BJ (cell line): ENCODE measurements around the gene PSMB3. TPM values are rescaled to one million over a fixed set of nuclear protein-coding genes. Genes with fewer than 3 reads are reported as not detected.

Source experiments
- CTCF ChIA-PET: fragments of 350-600 bp; formaldehyde crosslinking; extraction: SDS; loops from one replicate; lab custom pipeline; 2021; ENCODE audit warnings: antibody characterized with exemption, inconsistent platforms; lab: Yijun Ruan, JAX
- POLR2A ChIA-PET: fragments of 300-600 bp; sonication (Branson Sonifier 250); formaldehyde crosslinking; extraction: SDS; loops from one replicate; lab custom pipeline; 2021; ENCODE audit warnings: antibody characterized with exemption; lab: Charles Lee
- DNase-seq: peaks from one replicate; pipeline ENCODE4 v3.0.0-alpha.2; 2011; ENCODE audit warnings: low read depth
- H3K27me3 ChIP-seq: 2 replicates; pipeline ENCODE4 v1.6.0; 2011; ENCODE audit warnings: low read length; ENCODE audit not compliant: control insufficient read depth, insufficient read depth
- H3K36me3 ChIP-seq: 2 replicates; pipeline ENCODE4 v1.5.1; 2011; ENCODE audit warnings: low read length; ENCODE audit not compliant: control insufficient read depth, insufficient read depth
- H3K4me3 ChIP-seq: 2 replicates; pipeline ENCODE4 v1.5.1; 2011; ENCODE audit warnings: low read depth, mild to moderate bottlenecking, control low read depth, low read length
- polyA plus RNA-seq: library from polyadenylated mRNA; depleted of rRNA; stranded (reverse); fragments of >200 nt; gene quantifications from 2 replicates; pipeline ENCODE4 v1.2.3, GENCODE V29; 2011
- TF ChIP-seq, protein P1 (sequence below): IDR thresholded peaks from 2 replicates; pipeline ENCODE4 v1.5.1; 2011; ENCODE audit warnings: low read depth, mild to moderate bottlenecking, control low read depth, inconsistent platforms, low read length, moderate library complexity; ENCODE audit not compliant: insufficient read depth

PSMB3 gene
- polyA plus RNA-seq, 1 experiment: 337 TPM

DNA sequence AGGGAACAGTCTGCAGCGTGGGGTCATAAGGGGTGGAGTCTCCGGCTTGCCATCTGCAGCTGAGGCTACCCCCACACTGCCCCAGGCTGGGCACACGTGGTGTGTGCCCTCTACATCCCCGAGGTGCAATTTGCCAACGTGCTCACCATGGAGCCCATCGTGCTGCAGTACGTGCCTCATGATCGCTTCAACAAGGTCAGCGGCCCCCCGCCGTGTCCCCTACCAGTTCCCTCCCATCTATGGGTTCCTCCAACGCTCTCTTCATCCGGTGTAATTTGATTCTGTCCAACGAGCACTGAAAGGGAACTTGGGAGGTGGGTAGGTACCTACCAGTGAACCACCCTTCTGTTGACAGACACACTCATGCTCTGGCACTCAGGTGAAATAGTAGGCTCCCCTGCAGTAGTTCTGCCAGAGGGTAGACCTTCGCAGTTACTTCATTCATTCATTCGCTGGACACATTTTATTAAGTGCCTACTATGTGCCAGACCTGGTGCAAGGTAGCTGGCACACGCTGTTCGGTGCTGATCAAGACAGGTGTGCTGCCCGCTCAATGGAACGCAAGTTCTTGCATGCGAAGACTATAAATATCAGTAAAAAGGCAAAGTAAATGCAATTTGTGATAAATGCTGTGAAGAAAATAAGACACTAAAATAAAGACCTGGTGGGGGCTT is 44.7 kb upstream of the PSMB3 start:
- POLR2A ChIA-PET: no interaction called here
- TF ChIP-seq, protein P1, sequence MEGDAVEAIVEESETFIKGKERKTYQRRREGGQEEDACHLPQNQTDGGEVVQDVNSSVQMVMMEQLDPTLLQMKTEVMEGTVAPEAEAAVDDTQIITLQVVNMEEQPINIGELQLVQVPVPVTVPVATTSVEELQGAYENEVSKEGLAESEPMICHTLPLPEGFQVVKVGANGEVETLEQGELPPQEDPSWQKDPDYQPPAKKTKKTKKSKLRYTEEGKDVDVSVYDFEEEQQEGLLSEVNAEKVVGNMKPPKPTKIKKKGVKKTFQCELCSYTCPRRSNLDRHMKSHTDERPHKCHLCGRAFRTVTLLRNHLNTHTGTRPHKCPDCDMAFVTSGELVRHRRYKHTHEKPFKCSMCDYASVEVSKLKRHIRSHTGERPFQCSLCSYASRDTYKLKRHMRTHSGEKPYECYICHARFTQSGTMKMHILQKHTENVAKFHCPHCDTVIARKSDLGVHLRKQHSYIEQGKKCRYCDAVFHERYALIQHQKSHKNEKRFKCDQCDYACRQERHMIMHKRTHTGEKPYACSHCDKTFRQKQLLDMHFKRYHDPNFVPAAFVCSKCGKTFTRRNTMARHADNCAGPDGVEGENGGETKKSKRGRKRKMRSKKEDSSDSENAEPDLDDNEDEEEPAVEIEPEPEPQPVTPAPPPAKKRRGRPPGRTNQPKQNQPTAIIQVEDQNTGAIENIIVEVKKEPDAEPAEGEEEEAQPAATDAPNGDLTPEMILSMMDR: no peak
- CTCF ChIA-PET: interaction anchor here (1.4 to 1.6 kb wide), 2 partner anchors 21 to 27 kb away, joined by 3 to 4 read pairs; no protein-coding TSS in a partner anchor
- Histone ChIP-seq H3K27me3 (no peaks in the 10 kb centered on the region), H3K36me3 (peaks cover 17% of the 10 kb centered on the region), H3K4me3 (no peak overlapping the region)
- DNase-seq: no peak

DNA sequence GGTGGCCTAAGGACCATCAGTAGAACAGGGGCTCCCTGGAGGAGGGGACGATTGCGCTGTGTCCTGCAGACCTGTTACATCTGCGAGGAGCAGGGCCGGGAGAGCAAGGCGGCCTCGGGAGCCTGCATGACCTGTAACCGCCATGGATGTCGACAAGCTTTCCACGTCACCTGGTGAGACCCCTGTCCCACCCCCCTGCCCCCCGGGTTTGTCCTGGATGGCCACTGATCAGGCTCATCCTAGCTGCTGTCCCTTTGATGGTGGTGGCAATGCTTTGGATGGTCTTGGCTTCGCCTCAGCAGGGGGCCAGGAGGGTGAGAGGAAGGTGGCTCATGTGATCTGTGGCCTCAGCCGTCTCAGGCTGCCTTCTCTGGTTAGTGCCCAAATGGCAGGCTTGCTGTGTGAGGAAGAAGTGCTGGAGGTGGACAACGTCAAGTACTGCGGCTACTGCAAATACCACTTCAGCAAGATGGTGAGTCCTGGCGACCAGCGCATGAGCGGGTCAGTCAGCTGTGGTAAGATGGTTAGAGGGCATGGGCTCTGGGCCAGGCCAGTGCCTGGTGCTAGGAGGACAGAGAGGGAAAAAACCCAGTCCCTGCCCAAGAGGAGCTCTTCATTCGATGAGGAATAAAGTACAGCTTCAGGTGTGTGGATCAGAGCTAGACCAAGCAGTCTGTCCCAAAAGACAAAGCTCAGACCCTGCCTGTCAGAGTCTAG is 43.3 kb upstream of the PSMB3 start:
- no peaks in the 10 kb centered on the region for H3K27me3 ChIP-seq
- H3K36me3 ChIP-seq: peaks cover 25% of the 10 kb centered on the region
- ChIA-PET POLR2A (no interaction called here), CTCF (interaction anchor here (1.2 to 2.4 kb wide), 4 partner anchors 15 to 26 kb away, joined by 4 to 10 read pairs (median 6); partner anchors contain the start of gene CISD3)
- no peak for DNase-seq
- TF ChIP-seq, protein P1: no peak
- no peak overlapping the region for H3K4me3 ChIP-seq

DNA sequence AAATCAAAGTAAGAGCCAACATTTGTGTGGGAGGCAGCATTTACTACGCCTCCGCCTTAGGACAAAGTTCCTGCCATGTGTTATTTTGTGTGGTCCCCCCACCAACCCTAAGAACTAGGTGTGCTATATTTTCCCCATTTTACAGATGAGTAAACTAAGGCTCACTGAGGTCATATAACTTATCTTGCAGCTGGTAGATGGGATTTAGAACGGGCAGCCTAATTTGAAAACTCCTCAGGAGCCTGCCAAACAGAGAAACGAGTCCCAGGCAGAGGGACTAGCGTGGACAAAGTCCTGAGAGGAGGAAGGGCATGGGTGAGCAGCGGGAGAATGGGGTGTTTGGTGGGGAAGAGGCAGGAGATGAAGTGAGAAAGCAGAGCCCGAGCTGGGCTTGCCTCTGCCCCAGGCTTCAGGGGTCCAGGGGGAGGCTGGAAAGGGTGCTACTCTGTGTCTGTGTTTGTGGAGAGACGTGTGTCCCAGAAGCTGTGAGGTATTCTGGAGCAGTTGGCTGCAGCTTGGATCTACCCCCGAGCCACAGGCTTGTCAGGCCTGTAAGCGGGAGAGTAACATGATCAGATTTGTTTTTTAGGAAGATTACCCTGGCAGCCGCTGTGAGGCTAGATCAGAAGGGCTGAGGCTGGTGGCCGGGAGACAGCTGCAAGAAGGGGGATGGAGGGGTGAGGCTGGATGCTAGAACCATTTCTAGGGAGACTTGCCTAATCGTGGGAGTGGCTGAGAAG is 42.5 kb upstream of the PSMB3 start:
- TF ChIP-seq, protein P1: no peak
- no peaks in the 10 kb centered on the region for H3K27me3 ChIP-seq
- peaks cover 25% of the 10 kb centered on the region for H3K36me3 ChIP-seq
- DNase-seq: no peak
- H3K4me3 ChIP-seq: no peak overlapping the region
- ChIA-PET CTCF (interaction anchor here (0.6 to 2.4 kb wide), 5 partner anchors 14 to 42 kb away, joined by 3 to 10 read pairs (median 4); partner anchors contain the start of gene CISD3), POLR2A (no interaction called here)

GRCh38 chr17:38710604-38710962 is 42.0 kb upstream of the PSMB3 start:
- POLR2A ChIA-PET: no interaction called here
- H3K36me3 ChIP-seq: peaks cover 29% of the 10 kb centered on the region
- TF ChIP-seq, protein P1: no peak
- CTCF ChIA-PET: interaction anchor here (0.6 to 2.4 kb wide), 5 partner anchors 20 to 375 kb away, joined by 3 to 10 read pairs (median 3); partner anchors contain the start of gene CISD3
- no peak overlapping the region for H3K4me3 ChIP-seq
- no peak for DNase-seq
- H3K27me3 ChIP-seq: no peaks in the 10 kb centered on the region
